Mesothelial cell of epicardium (in vitro differentiated cells): ENCODE results near the gene CHCHD3. TPM values are rescaled to one million over a fixed set of nuclear protein-coding genes. Genes with fewer than 3 reads are reported as not detected.

Experiments
- DNase-seq, 2 experiments: peaks; one replicate each; pipeline ENCODE4 v3.0.0; 2021; ENCODE audit warnings: low spot score in 2 of 2; ENCODE audit not compliant: unreplicated experiment in 2 of 2
- H3K27ac Mint-ChIP-seq: 2 replicates; pipeline ENCODE4 v1.8.0; 2021; ENCODE audit warnings: mixed read lengths
- H3K27me3 Mint-ChIP-seq: 2 replicates; pipeline ENCODE4 v1.8.0; 2021; ENCODE audit warnings: low read depth, mixed read lengths
- H3K36me3 Mint-ChIP-seq: 2 replicates; pipeline ENCODE4 v1.8.0; 2021; ENCODE audit warnings: mixed read lengths
- H3K4me1 Mint-ChIP-seq: 2 replicates; pipeline ENCODE4 v1.8.0; 2021; ENCODE audit warnings: mixed read lengths
- H3K4me3 Mint-ChIP-seq: 2 replicates; pipeline ENCODE4 v1.8.0; 2021; ENCODE audit warnings: mild to moderate bottlenecking, moderate library complexity, mixed read lengths
- H3K9me3 Mint-ChIP-seq: 2 replicates; pipeline ENCODE4 v1.8.0; 2021; ENCODE audit warnings: mixed read lengths
- total RNA-seq: library from RNA; stranded (reverse); gene quantifications from 3 replicates; pipeline ENCODE4 v1.2.1, GENCODE V29; 2021
- TF ChIP-seq, protein P1 (sequence below): fragments of 200-600 bp; sonication (generic); IDR thresholded peaks from one replicate; pipeline ENCODE4 v1.5.0; 2021; ENCODE audit warnings: antibody characterized with exemption; ENCODE audit not compliant: unreplicated experiment

Gene CHCHD3
- total RNA-seq, 1 donor from 2014 or later = 54.3 TPM

GRCh38 chr7:132757783-132758182 lies 324.1 kb downstream of the CHCHD3 start:
- TF ChIP-seq, protein P1, sequence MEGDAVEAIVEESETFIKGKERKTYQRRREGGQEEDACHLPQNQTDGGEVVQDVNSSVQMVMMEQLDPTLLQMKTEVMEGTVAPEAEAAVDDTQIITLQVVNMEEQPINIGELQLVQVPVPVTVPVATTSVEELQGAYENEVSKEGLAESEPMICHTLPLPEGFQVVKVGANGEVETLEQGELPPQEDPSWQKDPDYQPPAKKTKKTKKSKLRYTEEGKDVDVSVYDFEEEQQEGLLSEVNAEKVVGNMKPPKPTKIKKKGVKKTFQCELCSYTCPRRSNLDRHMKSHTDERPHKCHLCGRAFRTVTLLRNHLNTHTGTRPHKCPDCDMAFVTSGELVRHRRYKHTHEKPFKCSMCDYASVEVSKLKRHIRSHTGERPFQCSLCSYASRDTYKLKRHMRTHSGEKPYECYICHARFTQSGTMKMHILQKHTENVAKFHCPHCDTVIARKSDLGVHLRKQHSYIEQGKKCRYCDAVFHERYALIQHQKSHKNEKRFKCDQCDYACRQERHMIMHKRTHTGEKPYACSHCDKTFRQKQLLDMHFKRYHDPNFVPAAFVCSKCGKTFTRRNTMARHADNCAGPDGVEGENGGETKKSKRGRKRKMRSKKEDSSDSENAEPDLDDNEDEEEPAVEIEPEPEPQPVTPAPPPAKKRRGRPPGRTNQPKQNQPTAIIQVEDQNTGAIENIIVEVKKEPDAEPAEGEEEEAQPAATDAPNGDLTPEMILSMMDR = no peak
- H3K27ac Mint-ChIP-seq = no peak overlapping the region
- peaks cover 5% of the 10 kb centered on the region for H3K27me3 Mint-ChIP-seq
- no peaks in the 10 kb centered on the region for H3K36me3 Mint-ChIP-seq
- no peak overlapping the region for H3K4me3 Mint-ChIP-seq
- DNase-seq = no peak
- no peaks in the 10 kb centered on the region for H3K4me1 Mint-ChIP-seq
- H3K9me3 Mint-ChIP-seq = no peaks in the 10 kb centered on the region

DNA sequence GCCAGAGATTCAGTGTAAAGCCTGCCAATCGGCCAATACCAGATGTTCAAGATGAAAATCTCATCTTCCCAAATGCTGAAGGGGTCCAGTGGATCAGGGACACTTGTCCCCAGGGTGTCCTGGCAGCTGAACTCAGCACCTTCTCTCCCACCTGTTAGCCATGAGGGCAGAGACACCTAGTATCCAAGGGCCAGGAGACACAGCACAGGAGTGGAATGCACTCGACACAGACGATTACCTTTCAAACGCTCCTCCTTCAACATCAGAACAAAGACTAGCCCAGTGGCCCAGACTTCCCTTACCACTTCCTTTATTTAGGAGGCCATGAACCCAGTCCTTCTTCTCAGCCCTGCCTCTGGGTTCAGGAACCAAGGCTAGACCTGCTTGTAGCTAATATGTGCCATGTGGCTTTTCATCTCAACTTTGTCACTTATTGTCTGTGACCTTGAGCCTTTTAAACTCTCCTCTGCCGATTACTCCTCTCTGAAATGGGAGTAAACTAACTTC lies 325.4 kb downstream of the CHCHD3 start:
- no peaks in the 10 kb centered on the region for H3K36me3 Mint-ChIP-seq
- TF ChIP-seq, protein P1 = no peak
- no peaks in the 10 kb centered on the region for H3K9me3 Mint-ChIP-seq
- no peaks in the 10 kb centered on the region for H3K4me1 Mint-ChIP-seq
- DNase-seq = no peak
- no peak overlapping the region for H3K4me3 Mint-ChIP-seq
- no peak overlapping the region for H3K27ac Mint-ChIP-seq
- peaks cover 7% of the 10 kb centered on the region for H3K27me3 Mint-ChIP-seq

DNA sequence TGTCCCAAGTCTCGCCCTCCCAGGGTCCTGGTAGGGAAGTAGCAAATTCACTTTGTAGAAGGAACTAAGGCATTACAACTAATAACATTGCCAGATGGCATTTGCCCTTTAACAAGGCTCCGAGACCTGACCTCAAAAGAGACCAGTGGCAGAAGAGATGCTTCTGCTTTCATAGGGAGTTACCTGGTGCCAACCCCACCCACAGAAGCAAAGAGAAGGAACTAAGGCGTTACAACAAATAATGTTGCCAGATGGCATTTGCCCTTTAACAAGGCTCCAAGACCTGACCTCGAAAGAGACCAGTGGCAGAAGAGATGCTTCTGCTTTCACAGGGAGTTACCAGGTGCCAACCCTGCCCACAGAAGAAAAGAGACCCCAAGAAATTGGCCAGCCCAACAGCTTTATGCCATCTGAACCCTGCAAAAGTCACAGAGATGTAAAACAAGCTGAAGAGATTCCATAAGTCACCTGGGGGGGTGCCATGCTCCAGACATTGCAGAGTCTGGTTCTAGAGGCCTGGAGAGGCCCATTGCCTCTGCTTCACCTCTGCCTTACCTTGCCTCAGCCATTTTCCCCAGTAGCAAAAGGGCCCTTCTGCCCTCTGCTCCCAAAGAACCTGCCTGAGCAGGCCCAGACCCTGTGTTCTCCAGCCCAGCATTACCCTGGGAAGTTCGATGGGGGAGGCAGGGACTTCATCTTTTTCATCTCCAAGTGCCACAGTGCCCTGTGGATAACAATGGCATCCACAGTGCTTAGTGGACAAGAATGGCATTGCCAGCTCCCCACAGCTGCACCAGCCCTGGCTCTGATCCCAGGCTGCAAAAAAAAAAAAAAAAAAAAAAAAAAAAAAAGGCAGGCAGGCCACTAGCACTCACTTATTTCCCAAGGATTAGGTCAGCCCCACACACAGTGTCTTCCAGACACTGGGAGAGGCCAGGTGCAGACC lies 326.1 kb downstream of the CHCHD3 start:
- no peak for DNase-seq
- H3K36me3 Mint-ChIP-seq = no peaks in the 10 kb centered on the region
- no peaks in the 10 kb centered on the region for H3K9me3 Mint-ChIP-seq
- H3K4me3 Mint-ChIP-seq = no peak overlapping the region
- H3K27ac Mint-ChIP-seq = no peak overlapping the region
- H3K27me3 Mint-ChIP-seq = peaks cover 7% of the 10 kb centered on the region
- H3K4me1 Mint-ChIP-seq = no peaks in the 10 kb centered on the region
- TF ChIP-seq, protein P1 = no peak

DNA sequence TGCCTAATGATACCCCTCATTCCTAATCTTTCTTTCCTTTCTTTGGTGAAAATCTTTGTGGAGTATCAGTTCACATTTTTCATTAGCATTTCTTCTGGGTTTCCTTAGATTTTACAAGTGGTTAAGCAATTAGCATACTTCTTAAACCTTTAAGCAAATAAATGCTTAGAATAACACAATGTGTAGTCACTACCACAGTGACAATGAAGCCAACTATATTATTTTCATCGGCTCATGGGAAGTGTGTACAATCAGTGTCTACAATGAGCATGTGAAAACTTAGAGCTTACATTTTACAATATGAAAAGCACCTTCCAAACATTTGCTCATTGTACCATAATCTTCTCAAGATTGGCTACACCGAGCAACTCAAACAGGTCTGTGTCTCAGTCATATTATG lies 329.5 kb downstream of the CHCHD3 start:
- Mint-ChIP-seq H3K36me3 (no peaks in the 10 kb centered on the region), H3K4me1 (peaks cover 4% of the 10 kb centered on the region), H3K4me3 (no peak overlapping the region), H3K27ac (no peak overlapping the region), H3K27me3 (peaks cover 24% of the 10 kb centered on the region), H3K9me3 (no peaks in the 10 kb centered on the region)
- DNase-seq = no peak
- TF ChIP-seq, protein P1 = no peak

- Mint-ChIP-seq H3K27ac (no peak overlapping the region), H3K27me3 (peaks cover 24% of the 10 kb centered on the region), H3K4me3 (no peak overlapping the region), H3K36me3 (no peaks in the 10 kb centered on the region), H3K4me1 (peaks cover 4% of the 10 kb centered on the region), H3K9me3 (peaks cover 3% of the 10 kb centered on the region)
- DNase-seq = no peak
- TF ChIP-seq, protein P1 = no peak
These were observed 330.6 kb downstream of the CHCHD3 start for GRCh38 chr7:132751244-132751647.
